SKM-1 treated with dmso at 0.1 percent for 144 hours (cell line): ENCODE data around the gene TAS2R14.

Experiments
- DNase-seq: peaks from one replicate; lab custom pipeline; 2025; ENCODE audit not compliant: unreplicated experiment; lab: John Stamatoyannopoulos, UW

TAS2R14 gene

DNA sequence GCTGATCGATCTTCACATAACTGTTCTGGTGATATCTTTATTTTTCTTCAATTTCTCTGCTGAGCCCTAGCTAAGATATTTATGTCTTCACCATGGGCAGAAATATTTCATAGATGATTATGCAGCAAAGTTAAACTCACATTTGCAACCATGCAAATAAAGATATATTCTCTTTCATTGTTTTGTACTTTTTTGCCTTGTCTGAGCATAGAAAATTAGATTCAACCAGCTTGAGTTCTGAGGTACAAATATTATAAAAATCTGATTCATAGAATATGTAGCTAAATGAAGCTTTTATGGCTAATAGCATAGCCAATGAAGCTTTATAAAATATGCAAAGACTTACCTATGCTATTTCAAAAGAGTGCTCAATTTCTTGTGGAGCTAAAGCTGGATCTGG, 29.6 kb downstream of the TAS2R14 start, which contains the start of gene TAS2R13:
Gene TAS2R13 (minus strand): TSS at position 101 of the 400 bp plus-strand sequence. CDS start 264 bp downstream, outside the sequence.
- DNase-seq = no peak

DNA sequence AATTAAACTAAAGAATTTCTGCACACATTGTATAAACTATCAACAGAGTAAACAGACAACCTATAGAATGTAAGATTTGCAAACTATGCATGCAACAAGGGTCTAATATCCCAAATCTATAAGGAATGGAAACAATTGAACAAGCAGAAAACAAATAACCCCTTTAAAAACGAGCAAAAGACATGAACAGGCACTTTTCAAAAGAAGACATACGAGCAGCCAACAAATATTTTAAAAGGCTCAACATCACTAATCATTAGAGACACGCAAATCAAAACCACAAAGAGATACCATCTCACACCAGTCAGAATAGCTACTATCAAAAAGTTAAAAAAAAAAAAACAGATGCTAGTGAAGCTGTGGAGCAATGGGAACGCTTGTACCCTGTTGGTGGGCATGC, 34.4 kb downstream of the TAS2R14 start:
- DNase-seq = no peak

DNA sequence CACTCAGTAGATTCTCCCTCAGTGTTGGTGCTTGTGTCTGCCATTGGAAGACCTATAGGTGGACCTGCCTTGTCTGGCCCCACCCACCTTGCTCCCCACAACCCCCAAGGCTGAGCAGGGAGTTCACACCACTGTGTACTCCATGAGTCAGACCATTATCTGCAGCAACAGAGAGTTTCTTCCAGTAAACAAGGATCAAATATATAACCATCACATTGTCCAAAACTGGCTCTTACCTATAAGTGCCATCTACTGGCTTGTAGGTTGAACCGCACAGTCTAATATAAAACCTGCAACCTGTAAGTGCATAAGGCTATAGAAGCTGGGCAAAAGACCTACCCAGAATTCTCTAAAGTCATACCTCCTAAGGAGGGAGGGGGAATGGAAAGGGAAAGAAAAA, 37.6 kb downstream of the TAS2R14 start:
- no peak for DNase-seq

DNA sequence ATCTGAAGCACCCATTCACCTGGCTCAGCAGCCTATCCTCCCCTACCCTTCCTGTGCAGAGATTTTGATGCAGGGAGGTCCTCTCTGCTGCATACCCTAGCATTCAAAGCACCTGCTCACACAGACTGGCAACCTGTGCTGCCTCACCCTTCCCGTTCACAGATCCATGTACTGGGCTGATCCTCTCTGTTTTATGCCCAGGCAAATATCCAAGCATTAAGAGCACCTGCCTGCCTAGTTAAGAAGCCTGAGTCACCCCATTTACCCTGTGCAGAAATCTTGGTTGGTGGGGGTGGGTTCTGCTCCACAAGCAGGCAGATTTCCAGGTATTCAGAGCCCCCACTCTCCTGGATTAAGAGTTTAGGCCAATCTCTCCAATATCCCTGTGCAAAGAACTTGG, 38.1 kb downstream of the TAS2R14 start:
- no peak for DNase-seq

- DNase-seq = no peak
These were observed 38.5 kb downstream of the TAS2R14 start for GRCh38 chr12:10900530-10900929.

- DNase-seq = no peak
These were observed 42.2 kb downstream of the TAS2R14 start for GRCh38 chr12:10896854-10897253.

- no peak for DNase-seq
These were observed 47.1 kb downstream of the TAS2R14 start for GRCh38 chr12:10891937-10892336.

GRCh38 chr12:10889226-10889625, 49.8 kb downstream of the TAS2R14 start:
- DNase-seq = no peak
